ENCODE results near the gene MAGI2.

- TF ChIP-seq TAF1 (IDR thresholded peaks at IDR 0.05; ENCODE audit: low read depth, low read length) (no peak), POLR2A (IDR thresholded peaks at IDR 0.05; ENCODE audit: low read depth, low read length) (no peak)
Observed at GRCh38 chr7:79494046-79494445, 40.6 kb upstream of the MAGI2 start.

All from GM12891 (cell line).